ENCODE results near the gene ZNF705A.
"Not testable (repeated sequence)": the region's sequence is repeated elsewhere in the genome, so short reads cannot be mapped to it uniquely, and the experiment has no call there.

ZNF705A gene

GRCh38 chr12:8184206-8184605 lies 27.4 kb downstream of the ZNF705A start:
- not testable (repeated sequence) for DNase-seq (ENCODE audit: low spot score)

- not testable (repeated sequence) for DNase-seq (ENCODE audit: low spot score)
These were observed 31.3 kb downstream of the ZNF705A start for GRCh38 chr12:8188088-8188487.

- DNase-seq (ENCODE audit: low spot score): not testable (repeated sequence)
These were observed 41.0 kb downstream of the ZNF705A start for GRCh38 chr12:8197685-8198308.

DNA sequence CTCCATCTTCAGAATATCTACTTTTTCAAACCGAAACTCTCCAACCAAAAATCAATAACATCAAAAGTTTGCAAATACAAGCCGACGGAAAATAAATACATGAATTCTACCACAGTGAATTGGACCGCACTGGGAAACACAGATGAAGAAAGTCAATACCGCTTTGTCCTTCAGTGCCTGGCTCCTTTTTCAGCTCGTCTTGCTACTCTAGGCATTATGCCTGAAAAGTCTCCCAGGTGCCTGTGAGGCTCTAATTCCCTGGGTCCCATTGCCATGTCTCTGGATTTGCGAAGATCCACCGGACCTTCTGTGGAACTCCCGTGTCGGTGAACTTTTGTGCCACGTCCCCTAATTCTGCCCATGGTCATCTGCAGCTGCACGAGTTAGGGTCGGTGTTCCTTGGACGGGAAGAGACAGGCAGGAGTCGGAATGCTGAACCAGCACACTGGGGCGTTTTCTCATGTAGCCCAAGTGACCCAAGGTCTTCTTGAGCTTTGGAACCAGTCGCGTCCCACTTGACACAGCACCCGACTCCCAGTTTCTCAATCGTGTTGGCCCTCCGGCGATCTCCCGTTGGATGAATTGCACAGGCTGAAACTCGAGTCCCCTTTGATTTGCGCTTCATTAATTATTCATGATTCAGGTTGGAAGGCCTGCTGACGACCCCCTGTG lies 62.0 kb downstream of the ZNF705A start:
- DNase-seq (ENCODE audit: low spot score): not testable (repeated sequence)

DNA sequence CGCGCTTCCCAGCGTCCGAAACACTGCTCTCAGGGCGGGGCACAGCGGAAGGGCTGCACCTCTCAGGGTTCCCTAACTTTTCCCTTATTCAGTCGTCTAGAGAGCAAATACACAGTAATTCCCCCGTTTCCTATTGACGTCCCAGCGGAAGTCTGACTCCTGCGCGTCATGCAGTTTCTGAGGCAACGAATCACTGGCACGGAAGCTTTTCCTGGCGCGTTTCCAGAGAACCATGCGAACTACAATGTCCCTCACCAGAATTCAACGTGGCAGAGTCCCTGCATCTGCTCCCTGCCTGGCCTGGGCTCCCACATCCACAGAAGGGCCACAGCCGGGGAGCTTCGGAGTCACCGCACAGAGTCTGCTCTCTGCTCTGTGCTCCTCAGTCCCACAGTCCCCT lies 64.6 kb downstream of the ZNF705A start:
- DNase-seq (ENCODE audit: low spot score): not testable (repeated sequence)

- DNase-seq (ENCODE audit: low spot score): not testable (repeated sequence)
These were observed 65.0 kb downstream of the ZNF705A start for GRCh38 chr12:8221844-8222243.

- DNase-seq (ENCODE audit: low spot score): not testable (repeated sequence)
These were observed 65.5 kb downstream of the ZNF705A start for GRCh38 chr12:8222303-8222702.

GRCh38 chr12:8223646-8224045 lies 66.8 kb downstream of the ZNF705A start:
- not testable (repeated sequence) for DNase-seq (ENCODE audit: low spot score)

DNA sequence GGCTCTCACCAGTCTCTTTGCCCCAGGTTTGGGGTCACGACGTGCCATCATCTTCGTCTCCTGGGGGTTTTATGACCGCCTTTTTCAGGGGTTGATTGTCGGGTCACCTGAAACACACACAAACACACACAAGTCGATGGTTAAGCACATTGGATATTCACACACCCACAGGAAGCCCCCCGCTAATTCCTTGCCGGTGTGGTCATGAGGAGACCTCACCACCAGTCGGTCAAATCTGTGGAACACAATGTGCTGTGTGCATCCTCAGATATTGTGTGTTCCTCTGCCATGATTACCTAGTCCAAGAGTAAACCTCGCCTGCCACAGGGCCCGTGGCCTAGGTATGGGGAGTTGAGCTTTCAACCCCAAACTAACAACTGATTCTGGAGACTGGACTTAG lies 68.0 kb downstream of the ZNF705A start:
- DNase-seq (ENCODE audit: low spot score): not testable (repeated sequence)

DNA sequence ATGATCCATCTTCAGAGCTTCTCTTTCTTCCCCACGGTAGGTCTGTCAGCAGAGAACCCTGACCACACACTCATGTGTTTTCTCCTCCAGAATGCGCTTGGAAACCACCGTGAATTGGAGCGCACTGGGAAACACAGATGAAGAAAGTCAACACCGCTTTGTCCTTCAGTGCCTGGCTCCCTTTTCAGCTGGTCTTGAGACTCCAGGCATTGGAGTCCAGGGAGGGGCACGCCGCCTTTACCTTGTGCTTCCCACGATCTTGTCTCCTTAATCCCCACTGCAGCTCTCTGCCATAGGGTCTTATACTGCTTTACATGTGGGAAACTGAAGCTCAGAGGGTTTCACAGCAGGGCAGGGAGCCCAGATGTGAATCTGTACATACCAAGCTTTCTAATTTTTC lies 69.5 kb downstream of the ZNF705A start:
- no peak for DNase-seq (ENCODE audit: low spot score)

DNA sequence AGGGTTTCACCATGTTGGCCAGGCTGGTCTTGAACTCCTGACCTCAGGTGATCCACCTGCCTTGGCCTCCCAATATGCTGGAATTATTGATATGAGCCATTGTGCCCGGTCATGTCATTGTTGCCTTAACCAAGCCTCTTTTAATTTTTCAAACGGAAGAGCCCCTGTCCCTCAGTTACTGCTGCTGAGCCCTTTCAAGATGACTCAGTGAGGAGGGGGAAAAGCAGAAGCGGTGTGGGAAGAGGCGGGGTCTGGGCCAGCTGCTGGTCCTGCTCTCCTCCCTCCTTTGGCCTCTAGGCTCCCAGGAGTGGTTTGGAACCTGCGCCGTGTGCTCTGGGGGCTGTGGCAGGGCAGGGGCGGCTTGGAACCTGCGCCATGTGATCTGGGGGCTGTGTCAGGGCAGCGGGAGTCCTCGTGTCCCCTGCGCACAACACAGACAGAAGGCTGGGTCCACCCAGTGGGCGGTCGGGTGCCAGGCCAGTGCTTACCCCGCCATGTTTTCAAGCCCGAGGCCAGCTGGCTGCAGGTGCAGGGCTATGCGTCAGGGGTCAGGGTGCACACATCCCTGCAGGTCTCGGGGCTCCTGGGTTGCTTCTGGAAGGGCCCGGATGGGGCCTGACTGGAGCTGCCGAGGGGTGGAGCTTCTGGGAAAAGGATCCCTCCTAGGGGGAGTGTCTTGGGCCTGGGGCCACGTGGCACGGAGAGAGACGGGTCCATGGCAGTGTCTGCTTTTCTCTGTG lies 70.3 kb downstream of the ZNF705A start, which contains the start of gene FAM90A1:
TSS of gene FAM90A1 (minus strand) at position 627 of the 740 bp plus-strand sequence. CDS start 2,786 bp downstream, outside the sequence.
- not testable (repeated sequence) for DNase-seq (ENCODE audit: low spot score)

DNA sequence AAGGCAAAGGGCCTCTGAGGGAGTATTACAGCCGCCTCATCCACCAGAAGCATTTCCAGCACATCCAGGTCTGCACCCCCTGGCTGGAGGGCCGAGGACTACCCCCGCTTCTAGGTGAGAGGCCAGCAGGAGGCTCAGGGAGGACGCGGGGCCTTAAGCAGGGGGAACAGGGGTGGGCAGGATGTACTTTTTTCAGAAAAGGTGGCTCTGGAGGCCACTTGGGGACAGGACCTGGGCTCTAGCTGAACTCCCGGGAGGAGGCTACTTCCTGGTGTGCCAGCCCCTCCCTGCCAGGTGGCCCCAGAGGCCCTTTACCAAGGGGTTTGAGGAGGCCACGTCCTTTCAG lies 70.9 kb downstream of the ZNF705A start:
- not testable (repeated sequence) for DNase-seq (ENCODE audit: low spot score)

DNA sequence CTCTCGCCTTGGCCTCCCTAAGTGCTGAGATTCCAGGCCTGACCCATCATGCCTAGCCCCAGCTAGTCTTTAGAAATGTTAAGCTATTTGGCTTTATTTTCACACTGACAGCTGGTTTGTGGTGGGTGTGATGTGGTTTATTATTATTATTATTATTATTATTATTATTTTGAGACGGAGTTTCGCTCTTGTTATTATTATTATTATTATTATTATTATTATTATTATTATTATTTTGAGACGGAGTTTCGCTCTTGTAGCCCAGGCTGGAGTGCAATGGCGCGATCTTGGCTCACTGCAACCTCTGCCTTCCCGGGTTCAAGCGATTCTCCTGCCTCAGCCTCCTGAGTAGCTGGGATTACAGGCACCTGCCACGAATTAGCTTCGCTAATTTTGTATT lies 71.8 kb downstream of the ZNF705A start:
- not testable (repeated sequence) for DNase-seq (ENCODE audit: low spot score)

GRCh38 chr12:8229486-8229885 lies 72.7 kb downstream of the ZNF705A start:
- DNase-seq (ENCODE audit: low spot score): not testable (repeated sequence)
